Measurements from ENCODE around the gene RITA1.

DNA sequence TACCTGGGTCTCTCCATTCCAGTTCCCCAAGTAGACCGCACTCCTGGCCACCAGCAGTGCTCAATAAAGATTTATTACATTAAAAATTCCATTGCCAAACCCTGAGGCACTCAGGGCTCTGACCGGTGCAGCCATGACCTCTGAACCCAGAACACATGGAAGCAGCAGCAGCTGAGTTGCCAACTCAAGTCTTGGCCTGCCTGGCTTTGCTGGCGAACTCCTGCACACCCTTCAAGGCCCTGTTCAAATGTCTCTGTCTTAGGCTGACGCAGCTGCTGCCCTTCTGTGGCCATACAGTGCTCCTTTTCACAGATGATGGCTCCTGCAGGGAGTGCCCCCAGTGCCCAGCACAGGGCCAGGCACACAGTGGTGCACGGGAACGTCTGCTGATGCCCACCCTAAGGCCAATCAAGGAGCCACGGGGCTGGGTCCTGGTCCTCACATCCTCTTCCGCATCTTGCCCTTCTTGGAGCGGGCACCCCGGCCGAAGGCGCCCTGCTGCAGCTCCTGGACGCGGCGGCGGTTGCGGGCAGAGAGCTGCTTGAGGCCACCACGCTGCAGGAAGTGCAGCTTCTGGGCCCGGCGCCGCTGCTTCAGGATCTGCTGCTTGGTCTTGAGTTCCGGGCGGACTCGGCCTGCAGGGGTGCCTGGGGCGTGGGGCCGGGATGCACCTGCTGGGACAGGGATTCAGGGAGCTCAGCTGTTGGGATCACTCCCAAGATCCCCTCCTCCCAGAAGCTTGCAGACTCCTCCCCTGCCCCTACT lies 26.9 kb upstream of the RITA1 start:
- TF ChIP-seq, protein P1, sequence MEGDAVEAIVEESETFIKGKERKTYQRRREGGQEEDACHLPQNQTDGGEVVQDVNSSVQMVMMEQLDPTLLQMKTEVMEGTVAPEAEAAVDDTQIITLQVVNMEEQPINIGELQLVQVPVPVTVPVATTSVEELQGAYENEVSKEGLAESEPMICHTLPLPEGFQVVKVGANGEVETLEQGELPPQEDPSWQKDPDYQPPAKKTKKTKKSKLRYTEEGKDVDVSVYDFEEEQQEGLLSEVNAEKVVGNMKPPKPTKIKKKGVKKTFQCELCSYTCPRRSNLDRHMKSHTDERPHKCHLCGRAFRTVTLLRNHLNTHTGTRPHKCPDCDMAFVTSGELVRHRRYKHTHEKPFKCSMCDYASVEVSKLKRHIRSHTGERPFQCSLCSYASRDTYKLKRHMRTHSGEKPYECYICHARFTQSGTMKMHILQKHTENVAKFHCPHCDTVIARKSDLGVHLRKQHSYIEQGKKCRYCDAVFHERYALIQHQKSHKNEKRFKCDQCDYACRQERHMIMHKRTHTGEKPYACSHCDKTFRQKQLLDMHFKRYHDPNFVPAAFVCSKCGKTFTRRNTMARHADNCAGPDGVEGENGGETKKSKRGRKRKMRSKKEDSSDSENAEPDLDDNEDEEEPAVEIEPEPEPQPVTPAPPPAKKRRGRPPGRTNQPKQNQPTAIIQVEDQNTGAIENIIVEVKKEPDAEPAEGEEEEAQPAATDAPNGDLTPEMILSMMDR (IDR thresholded peaks at IDR 0.05; ENCODE audit: low read depth, low read length), result no peak
- no peak for TF ChIP-seq EZH2phosphoT487 (IDR thresholded peaks at IDR 0.05; ENCODE audit: low read depth)

Data from OCI-LY3 (cell line).